HepG2 (cell line): ENCODE data around the gene EPB41L2. TPM values are rescaled to one million over a fixed set of nuclear protein-coding genes. Genes with fewer than 3 reads are reported as not detected.

ENCODE experiments used
- ARID5B ChIP-seq: IDR thresholded peaks from 2 replicates; pipeline ENCODE4 v1.4.0; 2020; ENCODE audit warnings: mild to moderate bottlenecking, missing genetic modification reagents
- CHD4 ChIP-seq: fragments of 200-600 bp; sonication (generic); IDR thresholded peaks from 2 replicates; pipeline ENCODE4 v1.7.0; 2017; ENCODE audit warnings: mild to moderate bottlenecking, low read length, borderline replicate concordance
- CTCF ChIP-seq: sonication (generic); formaldehyde crosslinking; IDR thresholded peaks from 2 replicates; pipeline ENCODE4 v1.5.0; 2020; ENCODE audit warnings: mild to moderate bottlenecking, missing genetic modification reagents, moderate library complexity
- ERF ChIP-seq: IDR thresholded peaks from 2 replicates; pipeline ENCODE4 v1.6.1; 2018; ENCODE audit warnings: missing biosample characterization, missing genetic modification reagents
- GATAD2A ChIP-seq: IDR thresholded peaks from 2 replicates; pipeline ENCODE4 v1.6.1; 2016
- GFI1 ChIP-seq: sonication (generic); formaldehyde crosslinking; IDR thresholded peaks from 2 replicates; pipeline ENCODE4 v1.5.0; 2020; ENCODE audit warnings: missing genetic modification reagents, mild to moderate bottlenecking, borderline replicate concordance
- HMGXB4 ChIP-seq, 2 experiments: sonication (generic) in 1 of 2; formaldehyde crosslinking in 1 of 2; IDR thresholded peaks; 2 replicates each; pipeline versions ENCODE4 v1.4.0 to v1.6.1; 2018 to 2020; ENCODE audit warnings: missing genetic modification reagents in 2 of 2, borderline replicate concordance in 1 of 2, low read depth in 1 of 2, mild to moderate bottlenecking in 1 of 2, missing biosample characterization in 1 of 2
- IKZF5 ChIP-seq: IDR thresholded peaks from 2 replicates; pipeline ENCODE4 v1.6.1; 2018; ENCODE audit warnings: missing genetic modification reagents, mild to moderate bottlenecking, missing compliant biosample characterization
- KAT8 ChIP-seq: IDR thresholded peaks from 2 replicates; pipeline ENCODE4 v1.6.1; 2016; ENCODE audit warnings: missing genetic modification reagents, missing compliant biosample characterization
- MED1 ChIP-seq: sonication (generic); formaldehyde crosslinking; IDR thresholded peaks from 2 replicates; pipeline ENCODE4 v1.4.0; 2020; ENCODE audit warnings: missing genetic modification reagents
- MEF2D ChIP-seq: sonication (generic); formaldehyde crosslinking; IDR thresholded peaks from 2 replicates; pipeline ENCODE4 v1.5.1; 2020; ENCODE audit warnings: mild to moderate bottlenecking, missing genetic modification reagents
- SMC3 ChIP-seq: IDR thresholded peaks from 2 replicates; pipeline ENCODE4 v1.6.1; 2011; ENCODE audit warnings: low read length, improper control_type of control experiment
- STAG1 ChIP-seq: sonication (generic); formaldehyde crosslinking; IDR thresholded peaks from 2 replicates; pipeline ENCODE4 v1.4.0; 2020; ENCODE audit warnings: missing genetic modification reagents
- TCF12 ChIP-seq, 2 experiments: fragments of 450-650 bp in 1 of 2; sonication (generic) in 1 of 2; formaldehyde crosslinking in 1 of 2; IDR thresholded peaks; 2 replicates each; pipeline versions ENCODE4 v1.6.1 to v1.8.0; 2017 to 2022; ENCODE audit warnings: antibody characterized with exemption in 1 of 2, mild to moderate bottlenecking in 1 of 2, missing genetic modification reagents in 1 of 2, moderate library complexity in 1 of 2
- TGIF2 ChIP-seq: IDR thresholded peaks from 2 replicates; pipeline ENCODE4 v1.6.1; 2016; ENCODE audit warnings: control low read depth, missing compliant biosample characterization
- ZNF275 ChIP-seq: sonication (generic); formaldehyde crosslinking; IDR thresholded peaks from 2 replicates; pipeline ENCODE4 v1.8.0; 2022; ENCODE audit warnings: missing genetic modification reagents, mild to moderate bottlenecking, inconsistent platforms, borderline replicate concordance
- ZNF766 ChIP-seq: sonication (generic); formaldehyde crosslinking; IDR thresholded peaks from 2 replicates; pipeline ENCODE4 v1.5.0; 2020; ENCODE audit warnings: missing genetic modification reagents, borderline replicate concordance
- ZSCAN20 ChIP-seq: sonication (generic); formaldehyde crosslinking; IDR thresholded peaks from 2 replicates; pipeline ENCODE4 v1.4.0; 2020; ENCODE audit warnings: missing genetic modification reagents, mild to moderate bottlenecking, borderline replicate concordance
- polyA plus RNA-seq, 8 experiments: library from polyadenylated mRNA; depleted of rRNA in 3 of 8; stranded (reverse) in 7 of 8; unstranded in 1 of 8; fragments of >200 nt; fragmentation: Illumina TruSeq in 4 of 8; extraction: Trizol in 4 of 8; gene quantifications; 2 replicates each; pipeline versions ENCODE4 v1.2.1 to v1.2.3, GENCODE V29; 2011 to 2016; ENCODE audit warnings: low read depth in 4 of 8, missing spikeins in 1 of 8, mixed read lengths in 1 of 8; ENCODE audit not compliant: insufficient read depth in 1 of 8
- total RNA-seq, 5 experiments: library from RNA; depleted of rRNA; stranded (reverse); fragments of >200 nt; fragmentation: Illumina TruSeq; extraction: Trizol; gene quantifications; 2 replicates each; pipeline ENCODE4 v1.2.3, GENCODE V29; 2016; ENCODE audit warnings: low read depth in 1 of 5

Gene EPB41L2
- total and polyA plus RNA-seq, 2 of the 13 experiments (the other 11 are each of a cell fraction or from before 2014, with no cell fraction given): 41.7 to 56.4 TPM

GRCh38 chr6:130872250-130873095 lies 190.6 kb downstream of the EPB41L2 start (continued):
- TF ChIP-seq ZNF275 (CRISPR knock-in tag) (no peak), MED1 (CRISPR knock-in tag) (0 out of 2 replicates have a peak, but pooled peaks have one; percentile 28), ARID5B (CRISPR knock-in tag) (peak; percentile 63), TGIF2 (CRISPR knock-in tag) (peak; percentile 26; the same call in 1 of the 2 replicates), ZNF766 (CRISPR knock-in tag) (no peak), HMGXB4 (CRISPR knock-in tag; IDR thresholded peaks at IDR 0.05; ENCODE audit: borderline replicate concordance in 1 of 2, low read depth in 1 of 2) (peak; percentile 45 to 59; a peak in 1 of 4 replicates), ERF (CRISPR knock-in tag) (0 out of 2 replicates have a peak, but pooled peaks have one; percentile 47), MEF2D (0 out of 2 replicates have a peak, but pooled peaks have one; percentile 14), SMC3 (peak; percentile 95), TCF12 (IDR thresholded peaks at IDR 0.05) (no peak), TCF12 (CRISPR knock-in tag; IDR thresholded peaks at IDR 0.05) (no peak), ZSCAN20 (peak; percentile 35; the same call in 1 of the 2 replicates), CTCF (CRISPR knock-in tag) (peak; percentile 94), STAG1 (peak; percentile 93), GATAD2A (CRISPR knock-in tag) (peak; percentile 45; the same call in 1 of the 2 replicates), GFI1 (CRISPR knock-in tag) (no peak), IKZF5 (CRISPR knock-in tag) (peak; percentile 46; the same call in 1 of the 2 replicates), KAT8 (CRISPR knock-in tag) (0 out of 2 replicates have a peak, but pooled peaks have one; percentile 26), CHD4 (no peak)
